ENCODE measurements around the gene POTEG.
"Not testable (repeated sequence)": the region's sequence is repeated elsewhere in the genome, so short reads cannot be mapped to it uniquely, and the experiment has no call there.

POTEG gene

DNA sequence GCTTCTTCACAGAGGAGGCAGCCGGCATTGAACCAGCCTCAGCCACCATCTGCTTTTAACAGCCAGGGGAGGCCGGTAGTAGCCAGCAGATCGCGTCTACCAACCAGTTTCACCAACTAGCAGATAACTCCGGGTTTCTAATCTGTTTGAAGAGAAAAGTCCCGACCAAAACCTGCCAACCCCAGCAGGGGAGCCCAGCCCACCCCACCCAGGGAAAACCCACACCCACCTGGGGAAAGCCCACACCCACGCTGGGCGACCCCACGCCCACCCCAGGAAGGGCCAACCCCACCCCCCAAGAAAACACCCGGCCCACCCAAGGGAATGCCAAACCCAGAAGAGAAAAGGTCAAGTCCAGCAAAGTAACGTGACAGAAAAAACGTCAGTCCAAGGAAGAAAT, at the start of gene POTEG:
TSS of gene POTEG (minus strand) at position 101 of the 400 bp plus-strand sequence. CDS start at position 49, 52 bp downstream.
- H3K4me3 ChIP-seq (replicated peaks in 1 of 2; ENCODE audit: low read depth in 2 of 2, low read length in 2 of 2); DNase-seq (ENCODE audit: low read depth in 2 of 2): not testable (repeated sequence)

DNA sequence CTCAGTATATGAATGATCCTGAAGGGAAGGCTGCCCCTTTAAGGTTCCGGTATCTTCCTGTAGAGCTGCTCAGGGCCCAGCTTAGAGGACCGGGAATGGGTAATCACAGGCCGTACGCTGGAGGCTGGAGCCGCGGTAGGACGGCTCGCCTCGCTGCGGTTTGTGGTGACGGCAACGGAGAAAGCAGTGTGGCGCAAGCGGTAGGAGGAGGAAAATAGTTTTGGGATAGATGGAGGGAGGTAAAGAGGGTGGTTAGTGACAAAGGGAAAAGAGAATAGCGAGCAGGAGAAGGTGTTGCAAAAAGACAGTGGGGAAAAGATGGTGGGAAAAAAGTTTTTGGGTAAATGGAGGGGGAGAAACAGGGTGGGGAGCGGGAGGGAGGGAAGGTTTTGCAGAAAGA, 48.0 kb upstream of the POTEG start:
- not testable (repeated sequence) for DNase-seq (ENCODE audit: low read depth in 2 of 2); H3K4me3 ChIP-seq (replicated peaks in 1 of 2; ENCODE audit: low read depth in 2 of 2, low read length in 2 of 2)

DNA sequence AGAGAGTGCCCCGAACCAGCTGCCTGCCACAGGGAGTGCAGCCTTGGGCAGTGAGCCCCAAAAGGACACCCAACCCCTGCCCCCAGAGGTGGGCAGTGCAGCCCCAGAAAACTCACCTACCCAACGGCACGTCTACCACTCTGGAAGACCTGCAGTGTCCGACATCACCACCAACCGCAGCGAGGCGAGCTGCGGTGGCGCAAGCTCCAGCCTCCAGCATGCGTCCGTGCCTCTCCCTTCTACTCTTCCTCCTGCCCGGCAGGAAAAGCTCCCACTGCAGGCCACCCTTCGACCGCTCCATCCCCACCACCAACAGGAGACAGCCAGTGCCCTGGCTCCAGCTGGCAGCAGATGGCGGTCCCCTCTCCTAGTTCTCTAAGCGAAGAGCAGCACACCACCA, 47.3 kb upstream of the POTEG start:
- H3K4me3 ChIP-seq (replicated peaks in 1 of 2; ENCODE audit: low read depth in 2 of 2, low read length in 2 of 2); DNase-seq (ENCODE audit: low read depth in 2 of 2): not testable (repeated sequence)

DNA sequence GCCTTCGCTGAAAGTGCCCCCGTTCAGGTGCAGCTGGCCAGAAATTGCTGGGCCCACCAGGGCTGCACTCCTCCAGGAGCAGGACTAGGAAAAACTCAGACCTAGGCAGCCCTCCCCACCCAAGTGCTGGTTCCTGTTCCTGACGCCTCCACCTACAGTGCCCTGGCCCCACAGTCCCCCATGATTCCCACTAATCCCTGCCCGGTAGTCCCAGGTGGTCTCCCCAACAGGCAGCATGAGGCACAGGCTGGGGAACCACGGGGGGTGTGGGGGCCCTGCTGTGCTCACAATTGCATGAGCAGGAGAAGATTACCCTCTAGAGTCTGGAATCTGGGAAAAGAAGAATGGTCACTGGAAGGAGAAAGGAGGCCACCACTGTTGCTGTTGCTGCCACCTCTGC, 46.4 kb upstream of the POTEG start:
- DNase-seq (ENCODE audit: low read depth in 2 of 2); H3K4me3 ChIP-seq (replicated peaks in 1 of 2; ENCODE audit: low read depth in 2 of 2, low read length in 2 of 2): not testable (repeated sequence)

DNA sequence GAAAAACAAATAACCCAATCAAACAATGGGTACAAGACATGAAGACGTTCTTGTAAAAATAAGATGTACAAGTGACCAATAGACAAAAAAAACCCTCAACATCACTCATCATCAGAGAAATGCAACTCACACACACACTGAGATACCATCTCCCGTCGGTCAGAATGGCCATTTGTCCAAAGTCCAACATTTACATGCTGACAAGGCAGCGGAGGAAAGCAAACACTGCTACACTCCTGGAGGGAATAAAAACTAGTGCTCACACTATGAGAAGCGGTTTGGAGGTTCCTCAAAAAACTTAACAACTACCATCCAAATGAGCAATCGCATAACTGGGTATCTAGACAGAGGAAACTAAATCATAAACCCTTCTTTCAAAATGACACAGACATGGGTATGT, 11.6 kb upstream of the POTEG start:
- DNase-seq (ENCODE audit: low read depth in 2 of 2); H3K4me3 ChIP-seq (replicated peaks in 1 of 2; ENCODE audit: low read depth in 2 of 2, low read length in 2 of 2): not testable (repeated sequence)

DNA sequence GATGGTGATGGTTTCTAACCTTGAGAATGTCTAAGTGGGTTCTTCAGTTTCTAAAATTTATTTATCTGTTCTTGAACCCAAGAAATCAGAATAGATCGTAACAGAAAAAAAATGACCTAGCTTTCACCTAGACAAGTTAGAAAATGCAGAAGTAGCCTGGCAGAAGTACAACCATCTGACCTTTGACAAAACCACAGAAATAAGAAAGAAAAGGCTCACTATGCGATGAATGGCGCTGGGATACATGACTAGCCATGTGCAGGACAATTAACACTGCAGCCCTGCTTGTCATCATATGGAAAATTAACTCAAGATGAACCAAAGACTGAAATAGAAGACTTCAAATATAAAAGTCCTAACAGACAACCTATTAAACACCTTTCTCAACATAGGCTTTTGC, 5.7 kb upstream of the POTEG start:
- H3K4me3 ChIP-seq (replicated peaks in 1 of 2; ENCODE audit: low read depth in 2 of 2, low read length in 2 of 2); DNase-seq (ENCODE audit: low read depth in 2 of 2): not testable (repeated sequence)

DNA sequence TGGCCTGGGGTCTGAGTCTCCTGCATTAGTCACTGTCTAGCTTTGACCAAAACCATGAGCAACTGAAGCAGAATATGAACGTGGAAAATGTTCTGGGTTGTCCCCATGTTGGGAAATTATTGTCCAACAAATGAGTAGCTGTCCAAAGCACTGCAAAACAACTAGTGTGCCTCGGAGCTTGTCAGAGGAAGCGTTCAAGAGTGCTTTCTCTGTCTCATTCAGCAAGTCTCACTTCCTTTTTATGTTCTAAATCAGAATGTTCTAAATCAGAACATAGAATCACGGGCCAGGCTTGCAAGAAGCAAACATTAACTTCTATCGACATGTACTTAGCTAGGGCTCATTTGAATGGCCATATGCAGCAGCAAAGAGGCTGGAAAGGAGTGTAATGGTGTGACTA, 5.1 kb upstream of the POTEG start:
- H3K4me3 ChIP-seq (replicated peaks in 1 of 2; ENCODE audit: low read depth in 2 of 2, low read length in 2 of 2); DNase-seq (ENCODE audit: low read depth in 2 of 2): not testable (repeated sequence)

DNA sequence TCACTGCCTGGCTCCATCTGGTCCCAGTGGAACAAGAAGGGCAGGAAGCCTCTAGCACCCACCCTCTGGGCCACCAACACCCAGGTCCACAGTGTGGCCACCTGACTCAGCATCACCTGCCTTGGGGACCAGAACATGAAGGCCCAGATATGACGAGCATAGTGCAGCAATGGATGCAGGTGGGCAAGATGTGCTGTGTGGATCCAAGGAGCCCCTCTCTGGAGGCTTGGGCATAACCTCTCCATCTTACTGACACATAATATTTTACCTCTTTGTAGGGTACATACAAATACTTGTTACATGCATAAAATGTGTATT, 2.9 kb upstream of the POTEG start:
- DNase-seq (ENCODE audit: low read depth in 2 of 2); H3K4me3 ChIP-seq (replicated peaks in 1 of 2; ENCODE audit: low read depth in 2 of 2, low read length in 2 of 2): not testable (repeated sequence)

DNA sequence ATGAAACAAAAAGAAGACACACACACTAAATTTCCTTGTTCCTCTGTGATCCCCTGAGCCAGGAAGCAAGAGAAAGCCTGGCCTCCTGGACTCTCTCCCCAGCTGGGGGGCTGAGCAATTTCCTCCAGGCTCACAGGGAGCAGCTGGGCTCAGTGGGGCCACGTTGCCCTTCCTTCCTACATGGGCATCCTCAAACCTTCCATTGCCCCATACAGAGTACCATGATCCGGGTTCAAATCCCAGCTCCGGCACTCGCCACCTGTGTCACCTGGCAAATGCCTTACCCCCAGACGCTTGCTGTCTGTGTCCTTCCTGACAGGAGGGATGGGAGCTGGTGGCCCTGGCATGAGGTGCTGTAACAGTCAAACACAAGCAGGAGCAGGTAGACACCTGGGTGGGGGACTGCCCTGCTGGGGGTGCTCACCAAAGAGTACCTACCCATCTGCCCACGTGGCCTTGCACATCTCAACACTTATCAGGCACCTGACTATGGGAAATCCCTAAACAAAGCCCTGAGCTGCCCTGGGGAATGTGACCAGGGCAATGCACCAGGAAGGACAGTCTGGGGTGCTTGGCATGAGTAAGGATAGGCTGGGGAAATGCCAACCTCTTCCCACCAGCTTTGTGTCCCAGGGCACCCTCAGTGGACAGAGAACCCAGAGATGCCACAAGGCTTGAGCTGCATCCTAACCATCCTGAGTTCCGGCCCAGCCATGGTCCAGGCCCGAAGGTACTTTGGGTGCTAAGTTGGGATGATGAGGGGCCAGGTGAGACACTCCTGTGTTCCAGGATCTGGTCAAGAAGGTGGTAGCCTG, 2.4 kb upstream of the POTEG start:
- not testable (repeated sequence) for H3K4me3 ChIP-seq (replicated peaks in 1 of 2; ENCODE audit: low read depth in 2 of 2, low read length in 2 of 2); DNase-seq (ENCODE audit: low read depth in 2 of 2)

DNA sequence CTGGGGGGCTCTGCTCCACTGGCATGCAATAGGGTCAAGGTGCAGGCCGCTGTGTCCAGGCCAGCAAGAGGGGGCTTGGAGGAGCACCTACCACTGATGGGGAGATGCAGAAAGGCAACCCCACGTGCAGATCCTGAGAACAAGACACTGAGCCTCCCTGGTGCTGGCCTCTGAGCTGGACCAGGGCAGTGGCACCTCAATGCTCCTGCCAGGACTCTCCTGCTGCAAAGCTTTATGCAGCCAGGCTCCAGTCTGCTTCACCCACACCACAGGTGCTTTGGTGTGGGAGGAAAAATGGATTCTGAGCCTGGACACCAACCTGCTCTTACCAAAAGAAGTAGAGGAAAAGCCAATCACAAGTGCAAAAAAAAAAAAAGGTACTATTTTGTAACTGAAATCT, 1.7 kb upstream of the POTEG start:
- not testable (repeated sequence) for H3K4me3 ChIP-seq (replicated peaks in 1 of 2; ENCODE audit: low read depth in 2 of 2, low read length in 2 of 2); DNase-seq (ENCODE audit: low read depth in 2 of 2)

DNA sequence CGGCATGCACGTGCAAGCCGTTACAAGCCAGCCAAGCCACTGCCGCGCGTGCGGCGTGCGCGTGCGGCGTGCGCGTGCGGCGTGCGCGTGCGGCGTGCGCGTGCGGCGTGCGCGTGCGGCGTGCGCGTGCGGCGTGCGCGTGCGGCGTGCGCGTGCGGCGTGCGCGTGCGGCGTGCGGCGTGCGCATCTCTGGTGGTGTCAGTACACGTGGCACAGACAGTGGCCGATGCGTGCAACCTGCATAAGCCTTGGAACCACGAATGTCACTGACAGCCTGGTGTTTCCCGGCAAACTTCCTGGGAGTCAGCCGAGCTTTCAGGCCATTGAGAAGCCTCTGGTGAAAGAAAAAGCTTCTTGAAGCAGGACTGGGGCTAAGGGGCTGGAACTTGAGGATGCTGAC, 750 bp upstream of the POTEG start:
- not testable (repeated sequence) for H3K4me3 ChIP-seq (replicated peaks in 1 of 2; ENCODE audit: low read depth in 2 of 2, low read length in 2 of 2); DNase-seq (ENCODE audit: low read depth in 2 of 2)

DNA sequence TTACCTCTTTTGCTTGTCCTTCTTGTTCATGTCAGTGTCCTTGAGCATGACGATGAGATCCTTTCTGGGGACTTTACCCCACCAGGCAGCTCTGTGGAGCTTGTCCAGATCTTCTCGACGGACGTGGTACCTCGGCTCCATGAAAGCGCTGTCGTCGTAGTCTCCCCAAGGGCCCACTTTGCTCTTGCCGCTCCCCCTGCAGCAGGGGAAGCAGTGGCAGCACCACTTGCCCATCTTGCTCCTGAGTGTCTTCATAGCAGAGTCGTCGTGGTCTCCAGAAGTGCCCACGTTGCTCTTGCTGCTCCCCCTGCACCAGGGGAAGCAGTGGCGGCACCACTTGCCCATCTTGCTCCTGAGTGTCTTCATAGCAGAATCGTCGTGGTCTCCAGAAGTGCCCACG, 376 bp downstream of the POTEG start:
- DNase-seq (ENCODE audit: low read depth in 2 of 2); H3K4me3 ChIP-seq (replicated peaks in 1 of 2; ENCODE audit: low read depth in 2 of 2, low read length in 2 of 2): not testable (repeated sequence)

DNA sequence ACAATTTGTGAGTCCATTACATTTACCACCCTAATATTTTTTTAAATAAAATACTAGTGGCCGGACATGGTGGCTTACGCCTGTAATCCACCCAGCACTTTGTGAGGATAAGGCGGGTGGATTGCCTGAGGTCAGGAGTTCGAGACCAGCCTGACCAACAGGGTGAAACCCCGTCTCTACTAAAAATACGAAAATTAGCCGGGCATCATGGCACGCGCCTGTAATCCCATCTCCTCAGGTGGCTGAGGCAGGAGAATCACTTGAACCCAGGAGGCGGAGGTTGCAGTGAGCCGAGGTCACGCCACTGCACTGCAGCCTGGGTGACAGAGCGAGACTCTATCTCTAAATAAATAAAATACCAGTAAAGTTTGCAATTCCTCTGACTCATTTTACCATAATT, 25.6 kb downstream of the POTEG start:
- DNase-seq (ENCODE audit: low read depth in 2 of 2); H3K4me3 ChIP-seq (replicated peaks in 1 of 2; ENCODE audit: low read depth in 2 of 2, low read length in 2 of 2): not testable (repeated sequence)

DNA sequence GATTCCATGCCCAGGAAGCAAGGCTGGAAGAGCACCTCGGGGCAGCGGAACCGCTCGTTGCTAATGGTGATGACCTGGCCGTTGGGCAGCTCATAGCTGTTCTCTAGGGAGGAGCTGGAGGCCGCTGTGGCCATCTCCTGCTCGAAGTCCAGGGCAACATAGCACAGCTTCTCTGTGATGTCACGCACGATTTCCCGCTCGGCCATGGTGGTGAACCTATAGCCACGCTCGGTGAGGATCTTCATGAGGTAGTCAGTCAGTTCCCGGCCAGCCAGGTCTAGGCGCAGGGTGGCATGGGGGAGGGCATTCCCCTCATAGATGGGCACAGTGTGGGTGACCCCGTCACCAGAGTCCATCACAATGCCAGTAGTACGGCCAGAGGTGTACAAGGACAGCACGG, 32.0 kb downstream of the POTEG start:
- DNase-seq (ENCODE audit: low read depth in 2 of 2); H3K4me3 ChIP-seq (replicated peaks in 1 of 2; ENCODE audit: low read depth in 2 of 2, low read length in 2 of 2): not testable (repeated sequence)

DNA sequence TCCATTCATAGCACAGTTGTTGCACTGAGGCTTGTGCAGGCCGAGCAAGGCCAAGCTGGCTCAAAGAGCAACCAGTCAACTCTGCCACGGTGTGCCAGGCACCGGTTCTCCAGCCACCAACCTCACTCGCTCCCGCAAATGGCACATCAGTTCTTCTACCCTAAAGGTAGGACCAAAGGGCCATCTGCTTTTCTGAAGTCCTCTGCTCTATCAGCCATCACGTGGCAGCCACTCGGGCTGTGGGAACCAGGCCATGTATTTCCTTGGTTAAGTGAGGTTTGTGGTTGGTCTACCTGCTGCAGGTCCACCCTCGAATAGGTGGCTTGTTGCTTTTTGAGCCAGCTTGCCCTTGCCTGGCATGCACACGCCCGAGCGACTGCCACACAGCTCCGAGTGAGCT, 39.4 kb downstream of the POTEG start:
- H3K4me3 ChIP-seq (replicated peaks in 1 of 2; ENCODE audit: low read depth in 2 of 2, low read length in 2 of 2); DNase-seq (ENCODE audit: low read depth in 2 of 2): not testable (repeated sequence)

DNA sequence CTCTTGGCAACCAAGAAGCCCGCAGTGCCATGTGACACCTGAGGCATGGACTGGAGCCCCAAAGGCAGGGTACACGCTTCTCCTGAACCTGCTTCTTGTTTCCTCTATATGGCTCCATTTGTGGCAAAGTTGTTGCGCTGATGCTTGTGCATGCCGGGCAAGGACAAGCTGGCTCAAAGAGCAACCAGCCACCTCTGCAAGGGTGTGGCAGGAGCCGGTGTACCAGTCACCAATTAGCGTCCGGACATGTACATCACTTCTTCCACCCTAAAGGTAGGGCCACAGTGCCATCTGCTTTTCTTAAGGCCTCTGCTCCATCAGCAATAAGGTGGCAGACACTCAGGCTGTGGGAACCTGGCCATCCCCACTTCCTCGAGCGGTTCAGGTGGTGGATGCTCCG, 43.9 kb downstream of the POTEG start:
- H3K4me3 ChIP-seq (replicated peaks in 1 of 2; ENCODE audit: low read depth in 2 of 2, low read length in 2 of 2); DNase-seq (ENCODE audit: low read depth in 2 of 2): not testable (repeated sequence)

DNA sequence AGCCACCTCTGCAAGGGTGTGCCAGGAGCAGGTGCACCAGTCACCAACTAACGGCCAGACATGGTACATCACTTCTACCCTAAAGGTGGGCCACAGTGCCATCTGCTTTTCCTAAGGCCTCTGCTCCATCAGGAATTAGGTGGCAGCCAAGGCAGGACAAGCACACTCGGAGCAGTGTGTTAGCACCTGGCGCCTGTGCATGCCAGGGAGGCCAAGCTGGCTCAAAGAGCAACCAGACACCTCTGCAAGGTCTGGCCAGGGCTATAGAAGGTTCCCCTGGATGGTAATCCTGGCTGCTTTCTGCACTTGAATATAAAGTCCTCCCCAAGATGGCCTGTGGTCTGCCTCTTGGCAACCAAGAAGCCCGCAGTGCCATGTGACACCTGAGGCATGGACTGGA, 45.4 kb downstream of the POTEG start:
- H3K4me3 ChIP-seq (replicated peaks in 1 of 2; ENCODE audit: low read depth in 2 of 2, low read length in 2 of 2); DNase-seq (ENCODE audit: low read depth in 2 of 2): not testable (repeated sequence)

DNA sequence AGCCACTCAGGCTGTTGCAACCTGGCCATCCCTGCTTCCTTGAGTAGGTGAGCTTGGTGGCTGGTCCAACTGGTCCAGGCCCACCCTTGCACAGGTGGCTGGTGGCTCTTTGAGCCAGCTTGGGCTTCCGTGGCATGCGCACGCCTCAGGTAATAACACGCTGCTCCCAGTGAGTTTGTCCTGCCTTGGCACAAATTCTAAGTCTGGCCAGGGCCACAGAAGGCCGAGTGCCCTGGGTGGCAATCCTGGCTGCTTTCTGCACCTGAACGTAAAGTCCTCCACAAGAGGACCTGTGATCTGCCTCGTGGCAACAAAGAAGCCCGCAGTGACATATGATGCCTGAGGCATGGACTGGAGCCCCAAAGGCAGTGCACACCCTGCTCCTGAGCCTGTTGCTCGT, 47.1 kb downstream of the POTEG start:
- not testable (repeated sequence) for H3K4me3 ChIP-seq (replicated peaks in 1 of 2; ENCODE audit: low read depth in 2 of 2, low read length in 2 of 2); DNase-seq (ENCODE audit: low read depth in 2 of 2)

DNA sequence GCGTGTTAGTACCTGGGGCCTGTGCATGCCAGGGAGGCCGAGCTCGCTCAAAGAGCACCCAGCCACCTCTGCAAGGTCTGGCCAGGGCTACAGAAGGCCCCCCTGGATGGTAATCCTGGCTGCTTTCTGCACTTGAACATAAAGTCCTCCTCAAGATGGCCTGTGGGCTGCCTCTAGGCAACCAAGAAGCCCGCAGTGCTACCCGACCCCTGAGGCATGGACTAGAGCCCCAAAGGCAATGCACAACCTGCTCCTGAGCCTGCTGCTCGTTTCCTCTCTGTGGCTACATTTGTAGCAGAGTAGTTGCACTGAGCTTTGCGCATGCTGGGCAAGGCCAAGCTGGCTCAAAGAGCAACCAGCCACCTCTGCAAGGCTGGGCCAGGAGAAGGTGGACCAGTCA, 47.8 kb downstream of the POTEG start:
- not testable (repeated sequence) for DNase-seq (ENCODE audit: low read depth in 2 of 2); H3K4me3 ChIP-seq (replicated peaks in 1 of 2; ENCODE audit: low read depth in 2 of 2, low read length in 2 of 2)
